ENCODE data around the gene MYH3. TPM values are rescaled to one million over a fixed set of nuclear protein-coding genes. Genes with fewer than 3 reads are reported as not detected.

The MYH3 gene
- total and polyA plus RNA-seq, 10 of the 15 experiments (the other 5 are each of a cell fraction or from before 2014, with no cell fraction given), result 0.14 to 1.4 (median 0.71) TPM

DNA sequence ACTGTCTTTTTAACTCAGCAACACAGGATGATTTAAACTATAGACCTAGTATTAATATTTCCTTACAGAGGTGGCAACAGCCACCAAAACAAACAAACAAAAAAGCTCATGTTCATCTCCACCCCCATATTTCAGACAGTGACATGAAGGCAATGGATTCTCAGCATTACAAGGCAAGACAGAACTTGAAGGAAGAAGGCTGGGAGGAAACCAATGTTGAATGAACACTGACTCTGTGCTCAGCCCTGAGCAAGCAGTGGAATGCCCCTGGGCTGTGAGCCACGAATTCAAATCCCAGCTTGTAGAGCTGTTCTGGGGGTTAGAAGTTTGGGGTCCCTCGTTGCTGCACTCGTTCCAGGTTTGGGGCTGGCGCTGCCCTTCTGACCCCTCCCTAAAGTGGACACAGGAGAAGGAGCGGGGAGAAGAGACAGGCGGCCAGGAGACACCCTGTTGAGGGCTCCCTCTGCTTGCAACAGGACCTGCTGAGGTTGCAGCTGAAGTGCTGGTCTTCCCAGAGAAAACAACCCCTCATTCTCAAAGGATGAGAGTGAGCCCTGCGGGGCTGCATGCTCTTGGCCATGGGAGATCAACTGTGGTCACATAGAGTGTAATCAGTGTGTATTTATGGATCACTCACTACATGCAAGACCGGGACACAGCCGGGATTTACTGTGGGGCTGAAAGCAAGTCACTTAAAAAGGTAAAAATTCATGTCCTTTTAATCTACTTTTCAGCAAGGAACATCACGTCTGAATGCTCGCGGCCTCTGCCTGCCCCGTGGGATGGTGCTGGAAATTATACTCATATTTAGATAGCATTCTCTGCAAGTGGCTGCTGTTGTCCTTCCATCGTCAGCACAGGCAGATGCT, 34.3 kb downstream of the MYH3 start (continued):
- TF ChIP-seq, protein P1, sequence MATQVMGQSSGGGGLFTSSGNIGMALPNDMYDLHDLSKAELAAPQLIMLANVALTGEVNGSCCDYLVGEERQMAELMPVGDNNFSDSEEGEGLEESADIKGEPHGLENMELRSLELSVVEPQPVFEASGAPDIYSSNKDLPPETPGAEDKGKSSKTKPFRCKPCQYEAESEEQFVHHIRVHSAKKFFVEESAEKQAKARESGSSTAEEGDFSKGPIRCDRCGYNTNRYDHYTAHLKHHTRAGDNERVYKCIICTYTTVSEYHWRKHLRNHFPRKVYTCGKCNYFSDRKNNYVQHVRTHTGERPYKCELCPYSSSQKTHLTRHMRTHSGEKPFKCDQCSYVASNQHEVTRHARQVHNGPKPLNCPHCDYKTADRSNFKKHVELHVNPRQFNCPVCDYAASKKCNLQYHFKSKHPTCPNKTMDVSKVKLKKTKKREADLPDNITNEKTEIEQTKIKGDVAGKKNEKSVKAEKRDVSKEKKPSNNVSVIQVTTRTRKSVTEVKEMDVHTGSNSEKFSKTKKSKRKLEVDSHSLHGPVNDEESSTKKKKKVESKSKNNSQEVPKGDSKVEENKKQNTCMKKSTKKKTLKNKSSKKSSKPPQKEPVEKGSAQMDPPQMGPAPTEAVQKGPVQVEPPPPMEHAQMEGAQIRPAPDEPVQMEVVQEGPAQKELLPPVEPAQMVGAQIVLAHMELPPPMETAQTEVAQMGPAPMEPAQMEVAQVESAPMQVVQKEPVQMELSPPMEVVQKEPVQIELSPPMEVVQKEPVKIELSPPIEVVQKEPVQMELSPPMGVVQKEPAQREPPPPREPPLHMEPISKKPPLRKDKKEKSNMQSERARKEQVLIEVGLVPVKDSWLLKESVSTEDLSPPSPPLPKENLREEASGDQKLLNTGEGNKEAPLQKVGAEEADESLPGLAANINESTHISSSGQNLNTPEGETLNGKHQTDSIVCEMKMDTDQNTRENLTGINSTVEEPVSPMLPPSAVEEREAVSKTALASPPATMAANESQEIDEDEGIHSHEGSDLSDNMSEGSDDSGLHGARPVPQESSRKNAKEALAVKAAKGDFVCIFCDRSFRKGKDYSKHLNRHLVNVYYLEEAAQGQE (IDR thresholded peaks at IDR 0.05; ENCODE audit: low read depth, low read length), result no peak
- TF ChIP-seq BRCA1 (IDR thresholded peaks at IDR 0.05; ENCODE audit: low read depth, low read length) (no peak), JUNB (IDR thresholded peaks at IDR 0.05) (no peak), TBL1XR1 (IDR thresholded peaks at IDR 0.05; ENCODE audit: low read depth, low read length) (no peak), SMC3 (IDR thresholded peaks at IDR 0.05; ENCODE audit: borderline replicate concordance, low read length) (no peak)

DNA sequence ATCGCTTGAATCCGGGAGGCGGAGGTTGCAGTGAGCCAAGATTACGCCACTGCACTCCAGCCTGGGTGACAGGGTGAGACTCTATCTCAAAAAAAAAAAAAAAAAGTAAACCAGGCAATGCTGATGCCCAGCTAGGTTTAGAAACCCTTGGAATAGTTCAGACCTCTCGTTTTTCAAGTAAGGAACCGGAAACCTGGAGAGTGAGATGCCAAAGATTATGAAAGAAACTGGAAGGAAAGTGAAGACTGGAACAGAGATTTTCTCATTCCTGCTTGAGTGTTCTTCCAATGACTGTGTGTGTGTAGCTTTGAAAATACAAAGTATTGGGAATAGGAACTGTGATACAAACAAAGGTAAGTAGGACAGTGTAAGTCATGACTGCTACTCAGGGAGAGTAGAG, 35.7 kb downstream of the MYH3 start:
- Histone ChIP-seq H3K27me3 (replicated peaks in 1 of 2; ENCODE audit: control insufficient read depth in 2 of 2, insufficient read depth in 2 of 2, low read length in 1 of 2) (no peaks in the 10 kb centered on the region; a peak in 1 of 4 replicates), H2AFZ (ENCODE audit: control insufficient read depth, low read depth, low read length) (no peak overlapping the region), H3K9ac (ENCODE audit: control insufficient read depth, insufficient read depth, low read length) (no peak overlapping the region), H3K79me2 (ENCODE audit: control insufficient read depth, insufficient read depth, low read length) (no peaks in the 10 kb centered on the region), H3K27ac (ENCODE audit: control insufficient read depth, insufficient read depth) (no peak overlapping the region), H3K36me3 (ENCODE audit: control insufficient read depth in 2 of 2, insufficient read depth in 2 of 2, low read length in 1 of 2) (no peaks in the 10 kb centered on the region), H4K20me1 (ENCODE audit: control insufficient read depth, insufficient read depth) (no peaks in the 10 kb centered on the region), H3K4me2 (ENCODE audit: control insufficient read depth, insufficient read depth) (no peak overlapping the region), H3K9me3 (replicated peaks; ENCODE audit: control insufficient read depth, insufficient read depth, low read length) (no peaks in the 10 kb centered on the region), H3K4me1 (ENCODE audit: control insufficient read depth, insufficient read depth, low read length) (no peaks in the 10 kb centered on the region), H3K4me3 (no peak overlapping the region)
- in situ Hi-C loops (cut with MboI) (no loop called here), intact Hi-C loops (cut with micrococcal nuclease; ENCODE audit: unreplicated experiment) (no loop called here)
- no TSS peak for BruUV-seq (replicated peaks)
- no peak for TF ChIP-seq SPI1 (IDR thresholded peaks at IDR 0.05; ENCODE audit: borderline replicate concordance, insufficient read depth, low read depth, low read length)
- TF ChIP-seq, protein P2, sequence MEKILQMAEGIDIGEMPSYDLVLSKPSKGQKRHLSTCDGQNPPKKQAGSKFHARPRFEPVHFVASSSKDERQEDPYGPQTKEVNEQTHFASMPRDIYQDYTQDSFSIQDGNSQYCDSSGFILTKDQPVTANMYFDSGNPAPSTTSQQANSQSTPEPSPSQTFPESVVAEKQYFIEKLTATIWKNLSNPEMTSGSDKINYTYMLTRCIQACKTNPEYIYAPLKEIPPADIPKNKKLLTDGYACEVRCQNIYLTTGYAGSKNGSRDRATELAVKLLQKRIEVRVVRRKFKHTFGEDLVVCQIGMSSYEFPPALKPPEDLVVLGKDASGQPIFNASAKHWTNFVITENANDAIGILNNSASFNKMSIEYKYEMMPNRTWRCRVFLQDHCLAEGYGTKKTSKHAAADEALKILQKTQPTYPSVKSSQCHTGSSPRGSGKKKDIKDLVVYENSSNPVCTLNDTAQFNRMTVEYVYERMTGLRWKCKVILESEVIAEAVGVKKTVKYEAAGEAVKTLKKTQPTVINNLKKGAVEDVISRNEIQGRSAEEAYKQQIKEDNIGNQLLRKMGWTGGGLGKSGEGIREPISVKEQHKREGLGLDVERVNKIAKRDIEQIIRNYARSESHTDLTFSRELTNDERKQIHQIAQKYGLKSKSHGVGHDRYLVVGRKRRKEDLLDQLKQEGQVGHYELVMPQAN (conservative IDR thresholded peaks at IDR 0.05), result no peak
- no peak for TF ChIP-seq CEBPB (IDR thresholded peaks at IDR 0.05; ENCODE audit: borderline replicate concordance in 1 of 2, low read depth in 2 of 2, low read length in 2 of 2)
- no peak for TF ChIP-seq SUZ12 (IDR thresholded peaks at IDR 0.05; ENCODE audit: unreplicated experiment)
- TF ChIP-seq NFXL1 (IDR thresholded peaks at IDR 0.05; ENCODE audit: borderline replicate concordance), result no peak
- ChIA-PET CTCF (interaction anchor here (0.7 to 10.0 kb wide), 4 partner anchors 9 to 697 kb away, joined by 3 to 138 read pairs (median 70); no protein-coding TSS in a partner anchor), SMC1A (ENCODE audit: uncharacterized antibody, unreplicated experiment) (interaction anchor here (1.2 kb wide), 1 partner anchor 293 kb away, joined by 4 read pairs; no protein-coding TSS in a partner anchor), RAD21 (ENCODE audit: unreplicated experiment) (no interaction called here), POLR2A (interaction anchor here (0.6 kb wide), 1 partner anchor 15 kb away, joined by 8 read pairs; no protein-coding TSS in a partner anchor)
- 45% methylated on average over 5 of the region's 6 CpGs for WGBS (ENCODE audit: insufficient coverage, insufficient replicate concordance, low lambda C conversion rate, missing lambda C conversion rate)
- FAIRE-seq (no peak), DNase-seq (ENCODE audit: low read depth, low spot score) (no peak), ATAC-seq (no peak)

All from GM12878 (cell line).